Progenitor cell of endocrine pancreas (in vitro differentiated cells): ENCODE data around the gene C22orf31. TPM values are rescaled to one million over a fixed set of nuclear protein-coding genes. Genes with fewer than 3 reads are reported as not detected.

Experiments used
- DNase-seq: peaks from one replicate; pipeline ENCODE4 v3.0.0; 2021; ENCODE audit warnings: low spot score; ENCODE audit not compliant: unreplicated experiment
- H3K27ac Mint-ChIP-seq: 2 replicates; pipeline ENCODE4 v1.8.0; 2021; ENCODE audit warnings: mild to moderate bottlenecking, moderate library complexity, mixed read lengths
- H3K27me3 Mint-ChIP-seq: 2 replicates; pipeline ENCODE4 v1.8.0; 2021; ENCODE audit warnings: mixed read lengths
- H3K36me3 Mint-ChIP-seq: 2 replicates; pipeline ENCODE4 v1.8.0; 2022; ENCODE audit warnings: mixed read lengths; ENCODE audit not compliant: insufficient read depth
- H3K4me1 Mint-ChIP-seq: 2 replicates; pipeline ENCODE4 v1.8.0; 2021; ENCODE audit warnings: low read depth, mixed read lengths
- H3K4me3 Mint-ChIP-seq: 2 replicates; pipeline ENCODE4 v1.8.0; 2021; ENCODE audit warnings: low read depth, mild to moderate bottlenecking, moderate library complexity, mixed read lengths
- H3K9me3 Mint-ChIP-seq: 2 replicates; pipeline ENCODE4 v1.8.0; 2021; ENCODE audit warnings: low read depth, mixed read lengths
- total RNA-seq: library from RNA; stranded (reverse); gene quantifications from 2 replicates; pipeline ENCODE4 v1.2.1, GENCODE V29; 2021
- TF ChIP-seq, protein P1 (sequence below): fragments of 200-600 bp; sonication (generic); IDR thresholded peaks from one replicate; pipeline ENCODE4 v1.5.0; 2021; ENCODE audit warnings: antibody characterized with exemption, mild to moderate bottlenecking; ENCODE audit not compliant: unreplicated experiment

C22orf31 gene
- total RNA-seq, 1 donor from 2014 or later = not detected

DNA sequence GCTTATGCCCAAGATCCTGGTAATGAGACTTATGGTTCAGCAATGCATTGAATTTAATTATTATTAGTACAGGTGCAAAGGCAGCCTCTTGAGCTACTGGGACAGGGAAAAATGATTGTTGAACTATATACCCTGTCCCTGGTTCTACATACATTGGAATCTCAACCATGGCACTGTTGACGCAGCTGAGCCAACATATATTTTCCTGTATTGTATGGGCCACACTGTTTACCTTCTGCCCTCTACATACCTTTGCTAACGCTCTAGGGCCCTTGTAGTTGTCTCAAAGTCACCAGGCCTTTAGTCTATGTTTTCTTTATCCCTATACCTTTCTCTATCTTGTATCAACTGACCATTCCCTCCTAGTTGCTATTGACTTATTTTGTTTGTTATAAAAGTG is 33.8 kb upstream of the C22orf31 start:
- Mint-ChIP-seq H3K4me3 (no peak overlapping the region), H3K9me3 (no peaks in the 10 kb centered on the region), H3K27me3 (no peaks in the 10 kb centered on the region), H3K36me3 (peaks cover 7% of the 10 kb centered on the region), H3K4me1 (peaks cover 29% of the 10 kb centered on the region), H3K27ac (peak overlapping the region; percentile 70)
- DNase-seq = no peak
- TF ChIP-seq, protein P1, sequence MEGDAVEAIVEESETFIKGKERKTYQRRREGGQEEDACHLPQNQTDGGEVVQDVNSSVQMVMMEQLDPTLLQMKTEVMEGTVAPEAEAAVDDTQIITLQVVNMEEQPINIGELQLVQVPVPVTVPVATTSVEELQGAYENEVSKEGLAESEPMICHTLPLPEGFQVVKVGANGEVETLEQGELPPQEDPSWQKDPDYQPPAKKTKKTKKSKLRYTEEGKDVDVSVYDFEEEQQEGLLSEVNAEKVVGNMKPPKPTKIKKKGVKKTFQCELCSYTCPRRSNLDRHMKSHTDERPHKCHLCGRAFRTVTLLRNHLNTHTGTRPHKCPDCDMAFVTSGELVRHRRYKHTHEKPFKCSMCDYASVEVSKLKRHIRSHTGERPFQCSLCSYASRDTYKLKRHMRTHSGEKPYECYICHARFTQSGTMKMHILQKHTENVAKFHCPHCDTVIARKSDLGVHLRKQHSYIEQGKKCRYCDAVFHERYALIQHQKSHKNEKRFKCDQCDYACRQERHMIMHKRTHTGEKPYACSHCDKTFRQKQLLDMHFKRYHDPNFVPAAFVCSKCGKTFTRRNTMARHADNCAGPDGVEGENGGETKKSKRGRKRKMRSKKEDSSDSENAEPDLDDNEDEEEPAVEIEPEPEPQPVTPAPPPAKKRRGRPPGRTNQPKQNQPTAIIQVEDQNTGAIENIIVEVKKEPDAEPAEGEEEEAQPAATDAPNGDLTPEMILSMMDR = no peak

DNA sequence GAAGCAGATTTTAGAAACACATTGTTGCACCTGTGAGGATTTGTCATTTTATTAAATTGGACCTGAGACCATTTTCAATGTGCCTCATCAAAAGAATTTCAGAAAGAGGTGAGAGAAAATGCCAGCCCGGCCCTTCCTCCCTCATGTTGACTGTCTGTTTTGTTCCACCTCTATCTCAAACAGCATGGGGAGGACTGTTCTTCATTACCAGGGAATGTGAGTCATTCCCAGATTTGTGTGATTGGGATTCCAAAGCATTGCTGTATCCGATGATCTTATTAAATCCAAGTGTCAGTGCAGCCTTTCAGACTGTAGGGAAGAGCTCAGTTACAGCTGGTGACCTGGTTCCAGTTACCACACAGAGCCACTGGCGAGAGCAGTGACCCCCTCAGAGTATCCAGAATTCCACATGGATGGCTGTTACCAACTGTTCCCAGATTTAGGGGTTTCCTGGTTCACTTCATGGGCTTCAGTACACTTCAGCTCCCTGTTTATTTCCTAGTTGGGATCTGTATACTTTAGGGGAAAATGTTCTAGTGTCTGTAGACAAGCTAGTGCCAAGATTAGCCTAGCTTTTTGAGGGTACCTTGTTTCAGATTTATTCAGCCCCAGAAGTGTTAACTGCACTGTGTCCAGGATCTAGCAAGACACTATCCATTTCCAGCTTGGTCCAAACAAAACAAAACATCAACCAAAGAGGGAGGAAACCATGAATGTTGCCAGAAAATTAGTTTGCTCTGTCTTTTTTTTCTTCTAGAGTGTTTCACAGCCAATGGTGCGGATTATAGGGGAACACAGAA is 32.1 kb upstream of the C22orf31 start:
- TF ChIP-seq, protein P1 = no peak
- no peak overlapping the region for H3K27ac Mint-ChIP-seq
- no peak overlapping the region for H3K4me3 Mint-ChIP-seq
- no peak for DNase-seq
- peaks cover 5% of the 10 kb centered on the region for H3K36me3 Mint-ChIP-seq
- H3K4me1 Mint-ChIP-seq = peaks cover 44% of the 10 kb centered on the region
- H3K9me3 Mint-ChIP-seq = no peaks in the 10 kb centered on the region
- no peaks in the 10 kb centered on the region for H3K27me3 Mint-ChIP-seq

DNA sequence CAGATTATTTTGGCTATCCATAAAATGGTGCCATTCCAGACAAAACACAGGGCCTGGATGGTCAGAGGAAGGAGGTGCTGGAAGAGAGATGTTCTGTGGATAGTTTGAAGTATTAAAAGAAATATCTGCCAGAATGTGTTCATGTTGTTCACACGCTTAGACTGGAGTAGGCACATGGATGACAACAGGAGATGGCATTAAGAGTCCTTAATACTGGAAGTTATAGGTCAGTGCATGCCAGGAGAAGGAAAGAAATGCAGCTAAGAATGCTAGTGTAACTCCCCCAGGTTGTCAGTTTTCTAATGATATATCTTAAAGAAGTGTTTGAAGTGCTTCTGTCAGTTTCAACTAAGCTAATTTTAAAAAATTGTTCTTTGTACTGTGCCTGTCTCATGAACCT is 31.4 kb upstream of the C22orf31 start:
- Mint-ChIP-seq H3K4me1 (peaks cover 44% of the 10 kb centered on the region), H3K27ac (no peak overlapping the region)
- TF ChIP-seq, protein P1 = no peak

DNA sequence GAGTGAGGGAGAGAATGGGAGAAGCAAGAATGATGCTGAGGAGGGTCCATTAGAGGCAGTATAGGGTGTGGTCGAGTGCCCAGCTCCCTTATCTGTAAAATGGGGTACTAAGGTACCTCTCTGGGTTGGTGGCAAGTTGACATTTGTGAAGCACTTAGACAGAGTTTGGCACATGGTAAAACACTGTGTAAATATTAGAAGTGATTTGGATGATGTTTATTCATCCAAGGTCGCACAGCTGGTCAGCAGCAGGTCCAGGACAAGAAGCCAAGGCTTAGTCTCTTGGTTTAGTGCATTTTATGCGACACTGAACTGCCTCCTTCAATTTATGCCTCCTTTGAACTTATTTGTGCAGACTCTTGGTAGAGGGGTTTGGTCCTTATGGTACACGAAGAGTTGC is 30.6 kb upstream of the C22orf31 start:
- TF ChIP-seq, protein P1 = no peak
- H3K9me3 Mint-ChIP-seq = no peaks in the 10 kb centered on the region
- H3K4me3 Mint-ChIP-seq = no peak overlapping the region
- H3K27me3 Mint-ChIP-seq = no peaks in the 10 kb centered on the region
- H3K27ac Mint-ChIP-seq = no peak overlapping the region
- H3K36me3 Mint-ChIP-seq = peaks cover 5% of the 10 kb centered on the region
- no peak for DNase-seq
- peaks cover 38% of the 10 kb centered on the region for H3K4me1 Mint-ChIP-seq

More for the DNA sequence above, 31.4 kb upstream of the C22orf31 start:
- H3K27me3 Mint-ChIP-seq = no peaks in the 10 kb centered on the region
- H3K36me3 Mint-ChIP-seq = peaks cover 5% of the 10 kb centered on the region
- DNase-seq = no peak
- no peak overlapping the region for H3K4me3 Mint-ChIP-seq
- no peaks in the 10 kb centered on the region for H3K9me3 Mint-ChIP-seq

DNA sequence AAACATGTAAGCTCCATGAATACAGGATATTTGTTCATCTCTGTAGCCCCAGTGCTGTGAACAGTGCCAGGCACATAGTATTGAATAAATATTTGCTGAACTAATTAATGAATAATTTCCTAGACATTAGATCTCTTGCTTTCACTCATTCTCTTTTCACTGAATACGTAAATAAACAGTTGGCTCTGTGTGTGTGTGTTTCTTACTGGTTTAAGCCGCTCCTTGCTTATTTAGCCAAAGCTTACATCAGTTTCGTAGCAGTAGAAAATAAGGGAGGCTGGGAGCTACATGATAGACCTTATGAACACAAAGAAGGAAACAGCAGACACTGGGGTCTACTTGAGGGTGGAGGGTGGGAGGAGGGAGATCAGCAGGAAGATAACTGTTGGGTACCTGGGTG is 28.4 kb upstream of the C22orf31 start:
- Mint-ChIP-seq H3K27me3 (no peaks in the 10 kb centered on the region), H3K27ac (no peak overlapping the region), H3K4me1 (peaks cover 18% of the 10 kb centered on the region), H3K9me3 (no peaks in the 10 kb centered on the region), H3K36me3 (peaks cover 4% of the 10 kb centered on the region), H3K4me3 (no peak overlapping the region)
- TF ChIP-seq, protein P1 = no peak
- DNase-seq = no peak
